Peyer's patch (tissue), 4 donors: ENCODE results near the gene LMTK2.

Experiments used
- POLR2A ChIP-seq, 2 donors: fragments of 450-650 bp; IDR thresholded peaks; one replicate each; pipeline ENCODE4 v1.5.1; 2017; ENCODE audit warnings: antibody characterized with exemption in 2 of 2, mild to moderate bottlenecking in 2 of 2, moderate library complexity in 2 of 2
- TF ChIP-seq, protein P1 (sequence below), 6 experiments: fragments of 450-650 bp in 4 of 6; fragments of 200-600 bp in 2 of 6; sonication (generic) in 1 of 6; IDR thresholded peaks; one replicate each; pipeline ENCODE4 v1.5.1; 2017 to 2019; ENCODE audit warnings: antibody characterized with exemption in 6 of 6, mild to moderate bottlenecking in 3 of 6, moderate library complexity in 1 of 6

DNA sequence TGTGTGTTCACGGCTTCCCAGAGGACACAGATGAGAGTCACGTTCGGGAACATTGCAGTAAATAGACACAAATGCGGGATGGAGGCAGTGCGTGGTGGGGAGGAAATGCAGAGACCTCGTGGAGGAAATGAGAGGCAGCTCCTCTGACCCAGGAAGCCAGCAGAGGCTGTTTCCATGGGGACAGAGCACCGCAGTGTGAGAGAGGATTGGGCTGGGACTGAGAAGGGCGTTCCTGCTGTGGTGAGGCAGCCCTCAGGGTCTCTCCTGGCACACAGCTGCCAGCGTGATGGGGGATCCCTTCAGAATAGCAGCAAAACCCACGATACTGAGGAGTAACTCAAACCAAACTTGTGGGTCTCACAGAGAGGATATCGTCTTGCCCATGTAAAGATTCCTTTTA is 82.9 kb downstream of the LMTK2 start:
- TF ChIP-seq, protein P1, sequence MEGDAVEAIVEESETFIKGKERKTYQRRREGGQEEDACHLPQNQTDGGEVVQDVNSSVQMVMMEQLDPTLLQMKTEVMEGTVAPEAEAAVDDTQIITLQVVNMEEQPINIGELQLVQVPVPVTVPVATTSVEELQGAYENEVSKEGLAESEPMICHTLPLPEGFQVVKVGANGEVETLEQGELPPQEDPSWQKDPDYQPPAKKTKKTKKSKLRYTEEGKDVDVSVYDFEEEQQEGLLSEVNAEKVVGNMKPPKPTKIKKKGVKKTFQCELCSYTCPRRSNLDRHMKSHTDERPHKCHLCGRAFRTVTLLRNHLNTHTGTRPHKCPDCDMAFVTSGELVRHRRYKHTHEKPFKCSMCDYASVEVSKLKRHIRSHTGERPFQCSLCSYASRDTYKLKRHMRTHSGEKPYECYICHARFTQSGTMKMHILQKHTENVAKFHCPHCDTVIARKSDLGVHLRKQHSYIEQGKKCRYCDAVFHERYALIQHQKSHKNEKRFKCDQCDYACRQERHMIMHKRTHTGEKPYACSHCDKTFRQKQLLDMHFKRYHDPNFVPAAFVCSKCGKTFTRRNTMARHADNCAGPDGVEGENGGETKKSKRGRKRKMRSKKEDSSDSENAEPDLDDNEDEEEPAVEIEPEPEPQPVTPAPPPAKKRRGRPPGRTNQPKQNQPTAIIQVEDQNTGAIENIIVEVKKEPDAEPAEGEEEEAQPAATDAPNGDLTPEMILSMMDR (IDR thresholded peaks at IDR 0.05) = no peak
- no peak for TF ChIP-seq POLR2A (IDR thresholded peaks at IDR 0.05)
